Measurements from ENCODE around the gene FZD7.

FZD7 gene

DNA sequence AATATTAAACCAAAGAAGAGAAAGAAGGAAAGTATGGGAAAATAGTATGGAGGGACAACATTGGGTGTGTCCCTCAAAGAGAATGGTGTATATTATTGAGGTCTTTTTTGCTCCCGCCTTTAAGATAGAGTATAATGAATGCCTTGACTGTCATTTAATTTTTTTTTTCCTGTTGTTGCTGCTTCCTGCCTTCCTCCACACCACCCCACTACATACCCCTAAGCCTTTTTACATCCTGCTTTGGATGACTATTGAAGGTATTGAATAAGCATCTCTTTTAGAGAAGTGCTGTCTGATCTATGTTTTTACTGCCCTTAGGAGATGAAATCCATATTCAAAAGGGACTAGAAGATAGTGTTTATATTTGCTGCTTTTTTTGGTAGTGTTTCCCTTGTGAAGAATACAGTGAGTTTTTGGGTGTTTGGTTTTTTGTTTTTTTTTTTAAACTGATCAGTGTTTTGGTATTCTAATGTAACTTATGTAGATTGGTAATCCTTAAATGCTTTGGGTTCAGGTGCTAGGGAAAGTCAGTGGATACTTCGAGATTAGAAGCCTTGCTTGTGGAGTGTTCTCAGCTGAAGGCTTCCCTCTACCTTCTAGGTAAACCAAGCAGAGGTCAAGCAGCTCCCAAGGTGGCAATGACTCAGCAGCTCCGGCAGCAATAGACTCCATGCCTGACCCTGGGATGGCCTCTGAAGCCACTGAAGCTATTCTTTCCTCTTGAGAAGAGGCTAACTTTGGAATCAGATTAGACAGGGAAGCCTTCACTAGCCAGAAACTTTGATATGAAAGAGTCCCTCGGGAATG, 5.0 kb downstream of the FZD7 start:
- no peak for DNase-seq

DNA sequence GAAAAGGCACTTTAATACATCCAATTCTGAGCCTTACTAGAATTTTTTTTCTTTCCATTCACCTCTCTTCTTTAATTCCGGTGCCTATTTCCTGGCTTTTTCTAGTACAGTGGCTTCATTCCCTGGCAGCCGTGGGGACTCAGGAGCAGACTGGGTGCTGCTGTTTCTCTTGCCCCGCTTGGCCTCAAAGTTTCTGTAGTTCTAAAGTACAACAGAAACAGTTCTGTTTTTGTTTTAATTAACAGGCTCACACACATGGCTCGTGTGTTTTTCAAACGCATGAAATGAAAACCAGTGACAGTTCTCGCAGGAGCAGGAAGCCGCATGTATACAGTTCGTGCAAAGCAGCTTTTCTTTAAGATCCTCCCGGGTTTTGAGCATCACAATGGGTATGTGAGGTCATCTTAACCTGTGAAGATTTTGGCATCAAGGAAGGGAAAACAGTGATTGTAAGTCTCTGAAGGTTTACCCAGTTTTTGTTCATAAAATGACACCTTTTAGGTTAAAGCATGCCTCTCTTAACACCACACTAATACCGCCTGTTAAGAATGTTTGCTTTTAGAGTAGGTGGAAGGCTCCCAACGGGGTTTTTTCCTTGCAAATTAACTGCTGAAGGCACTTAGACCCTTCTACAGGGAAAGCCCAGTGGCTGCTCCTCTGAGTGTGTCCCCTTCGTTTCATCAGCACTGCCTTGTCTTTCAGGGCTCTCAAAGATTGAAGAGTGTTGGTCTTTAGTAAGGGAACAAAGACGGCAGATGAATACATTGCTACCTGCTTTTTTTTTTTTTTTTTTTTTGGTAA, 5.8 kb downstream of the FZD7 start:
- DNase-seq = no peak

DNA sequence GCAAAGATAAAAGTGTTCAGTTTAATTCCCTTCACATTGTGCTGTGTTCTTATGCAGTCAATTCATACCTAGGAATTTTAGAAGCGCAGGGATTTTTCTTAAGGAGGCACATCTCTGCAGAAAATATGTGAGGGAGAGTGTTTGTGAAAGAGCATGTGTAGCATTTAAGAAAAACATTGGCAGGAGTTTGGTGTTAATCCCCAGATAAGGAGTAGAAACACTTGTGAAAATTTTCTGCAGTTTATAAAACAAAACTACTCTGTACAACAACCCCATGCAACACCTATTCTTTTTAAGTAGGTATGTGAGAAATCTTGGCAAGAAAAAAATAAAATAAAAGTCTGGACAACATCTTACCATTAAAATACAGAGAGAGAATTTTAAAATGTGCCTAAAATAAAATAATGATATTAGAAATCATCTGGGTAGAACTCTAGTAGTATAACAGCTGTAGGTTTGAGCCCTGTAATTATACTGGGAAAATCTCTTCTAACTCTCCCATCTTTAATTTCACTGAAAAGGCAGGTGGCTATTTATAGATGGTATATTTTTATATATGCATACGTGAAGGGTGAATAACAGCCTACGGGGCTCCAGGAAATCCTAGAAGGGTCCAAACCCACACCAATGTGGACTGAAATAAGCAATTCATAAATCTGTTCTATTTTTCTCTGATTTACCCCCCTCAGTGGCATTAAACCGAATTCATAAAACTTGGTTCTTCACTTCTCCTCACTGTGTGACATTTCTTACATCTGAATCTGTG, 6.6 kb downstream of the FZD7 start:
- DNase-seq = no peak

DNA sequence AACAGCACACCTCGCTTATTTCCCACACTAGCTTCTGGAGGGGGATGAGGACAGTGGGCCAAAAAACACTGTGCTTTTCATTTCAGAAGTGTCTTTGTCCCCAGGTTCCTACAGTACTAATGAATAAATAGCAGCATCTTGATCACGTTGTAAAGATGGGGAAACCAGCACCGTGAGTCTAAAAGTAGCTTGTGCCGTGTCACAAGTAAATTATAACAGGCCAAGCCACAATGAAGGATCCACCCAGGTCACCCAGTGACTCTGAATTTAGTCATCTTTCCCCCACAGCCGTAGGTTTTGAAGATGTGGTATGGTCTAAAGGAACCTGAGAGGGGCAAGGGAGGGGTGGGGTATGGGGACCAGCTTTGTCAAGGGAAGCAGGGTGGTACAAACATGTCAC, 8.8 kb downstream of the FZD7 start:
- DNase-seq = no peak

DNA sequence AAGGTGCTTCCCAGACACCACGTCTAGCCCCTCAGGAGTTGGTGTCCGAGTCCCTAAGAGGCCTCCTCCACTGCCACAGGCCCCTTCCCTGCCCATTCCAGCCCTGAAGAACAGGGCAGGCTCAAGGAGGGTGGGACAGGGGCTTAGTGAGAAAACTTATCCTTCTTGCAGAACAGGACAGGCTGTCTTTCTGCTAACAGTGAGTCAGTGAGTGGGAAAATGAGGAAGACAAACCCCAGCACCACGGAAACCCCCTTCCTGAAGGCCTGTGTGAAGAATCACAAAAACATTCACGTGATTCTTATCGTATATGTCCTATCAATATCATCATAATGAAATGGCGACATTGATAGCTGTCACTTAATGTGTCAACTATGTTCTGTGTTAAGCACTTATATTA, 9.8 kb downstream of the FZD7 start:
- DNase-seq = no peak

DNA sequence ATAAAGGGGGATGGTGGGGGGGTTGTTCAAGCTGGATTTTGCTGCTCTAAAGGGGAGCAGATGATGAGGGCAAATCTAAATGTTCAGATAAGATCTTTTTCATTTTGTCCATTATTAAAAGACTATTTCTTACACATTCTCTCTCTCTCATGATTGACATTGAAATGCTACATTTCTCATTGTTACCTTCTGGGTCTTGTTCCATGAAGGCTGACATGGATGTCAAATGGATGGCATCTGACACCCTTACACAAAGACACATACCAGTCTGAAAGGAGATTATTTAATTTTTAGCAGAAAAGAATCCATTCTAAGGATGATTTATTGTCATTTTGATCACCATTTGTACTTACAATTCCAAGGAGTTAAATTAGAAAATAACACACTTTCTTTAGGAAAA, 11.1 kb downstream of the FZD7 start:
- DNase-seq = no peak

DNA sequence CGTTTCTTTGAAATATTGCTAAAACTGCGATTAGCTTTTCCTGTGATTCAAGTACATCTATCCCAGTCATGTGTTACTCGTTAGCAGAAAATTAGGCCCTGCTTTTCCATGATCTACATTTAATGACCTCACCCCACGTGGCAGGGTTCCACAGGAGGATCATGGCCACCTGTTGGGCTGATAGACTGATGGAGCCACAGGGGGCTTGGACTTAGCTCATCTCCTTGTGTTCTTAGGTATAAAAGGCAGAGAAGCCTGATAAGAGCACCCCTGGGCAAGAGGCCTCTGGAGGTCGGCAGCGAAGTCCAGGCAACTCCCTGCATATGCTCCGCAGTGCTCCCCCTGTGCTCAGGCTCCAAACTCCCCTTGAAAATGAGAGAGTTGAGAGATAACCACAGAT, 12.9 kb downstream of the FZD7 start:
- DNase-seq = no peak

DNA sequence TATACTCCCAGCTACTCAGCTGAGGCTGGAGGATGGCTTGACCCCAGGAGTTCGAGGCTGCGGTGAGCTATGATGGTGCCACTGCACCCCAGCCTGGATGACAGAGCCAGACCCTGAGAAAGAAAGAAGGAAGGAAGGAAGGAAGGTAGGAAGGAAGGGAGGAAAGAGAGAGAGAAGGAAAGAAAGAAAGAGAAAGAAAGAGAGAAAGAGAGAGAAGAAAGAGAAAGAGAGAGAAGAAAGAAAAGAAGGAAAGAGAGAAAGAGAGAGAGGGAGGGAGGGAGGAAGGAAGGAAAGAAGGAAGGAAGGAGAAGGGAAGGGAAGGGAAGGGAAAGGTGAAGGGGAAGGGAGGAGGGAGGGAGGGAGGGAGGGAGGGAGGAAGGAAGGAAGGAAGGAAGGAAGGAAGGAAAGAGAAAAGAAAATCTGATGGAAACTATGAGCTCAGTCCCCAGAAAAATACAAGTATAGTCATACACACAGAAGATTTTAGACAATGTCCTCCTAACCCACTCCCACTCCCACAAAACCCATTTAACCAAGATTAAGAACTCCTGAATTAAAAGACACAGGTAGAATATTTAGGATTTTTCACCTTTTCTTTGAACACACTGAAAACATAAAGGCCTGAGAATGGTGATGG, 15.6 kb downstream of the FZD7 start:
- DNase-seq = no peak

DNA sequence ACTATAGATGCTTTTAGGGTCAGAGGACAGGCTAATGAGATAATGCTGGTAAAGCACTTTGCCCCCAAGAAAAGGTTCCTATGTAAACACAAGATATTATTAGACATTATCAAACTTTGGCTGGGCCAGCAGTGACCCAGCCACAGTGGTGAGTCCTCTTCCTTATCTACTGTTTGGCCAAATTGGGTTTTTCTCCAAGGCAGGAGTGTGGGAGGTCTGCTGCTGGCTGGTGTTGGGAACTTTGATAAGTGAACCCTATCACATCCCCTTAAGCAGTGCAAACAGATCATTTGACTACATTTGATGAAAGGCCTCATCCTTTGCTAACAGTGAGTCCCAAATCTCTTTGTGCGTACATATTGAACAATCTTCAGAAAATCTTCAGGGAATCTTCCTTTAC, 16.2 kb downstream of the FZD7 start:
- DNase-seq = no peak

DNA sequence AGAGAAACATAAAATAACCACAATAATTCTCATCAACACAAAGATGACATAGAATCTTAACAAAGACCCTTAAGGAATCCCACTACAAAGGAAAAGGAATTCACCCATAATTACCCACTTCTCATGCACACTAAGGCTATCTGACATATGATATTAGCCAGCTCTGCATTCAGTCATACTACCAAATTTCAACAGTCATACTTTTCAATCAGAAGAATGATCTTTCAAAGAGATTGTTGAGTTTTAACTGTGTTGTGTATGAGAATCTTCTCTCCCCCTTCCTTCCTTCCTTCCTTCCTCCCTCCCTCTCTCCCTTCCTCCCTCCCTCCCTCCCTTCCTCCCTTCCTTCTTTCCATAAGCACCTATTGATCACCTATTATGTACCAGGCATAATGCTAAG, 17.0 kb downstream of the FZD7 start:
- no peak for DNase-seq

DNA sequence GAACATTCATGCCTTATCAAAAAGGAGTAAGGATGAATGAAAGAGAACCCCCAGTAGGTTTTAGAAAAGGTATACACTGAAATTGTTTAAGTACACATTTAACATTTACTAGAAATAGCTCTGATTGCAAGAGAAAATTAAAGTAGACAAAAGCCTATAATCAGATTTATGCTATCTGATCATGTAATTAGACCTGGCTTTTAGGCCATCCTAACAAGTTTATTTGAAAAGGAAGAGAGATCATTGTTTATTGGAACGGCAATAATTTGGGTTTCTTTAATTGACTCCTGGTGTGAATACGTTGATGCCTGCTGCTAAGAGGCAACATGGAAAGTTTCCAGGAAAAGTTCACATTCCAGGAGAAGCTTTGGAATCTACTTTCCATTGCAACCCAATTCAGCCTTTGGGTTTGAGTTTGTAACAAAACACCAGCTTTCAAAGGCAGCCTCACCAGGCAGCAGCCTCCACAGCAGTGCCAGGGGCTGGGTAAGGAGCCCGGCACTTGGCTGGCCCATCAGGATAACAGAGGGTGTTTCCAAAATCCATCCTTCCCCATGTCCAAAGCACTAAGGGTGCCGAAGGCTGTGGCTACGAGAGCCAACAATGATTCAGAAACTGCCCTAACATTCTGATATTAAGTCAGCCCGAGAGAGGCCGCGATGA, 18.0 kb downstream of the FZD7 start:
- DNase-seq = no peak

DNA sequence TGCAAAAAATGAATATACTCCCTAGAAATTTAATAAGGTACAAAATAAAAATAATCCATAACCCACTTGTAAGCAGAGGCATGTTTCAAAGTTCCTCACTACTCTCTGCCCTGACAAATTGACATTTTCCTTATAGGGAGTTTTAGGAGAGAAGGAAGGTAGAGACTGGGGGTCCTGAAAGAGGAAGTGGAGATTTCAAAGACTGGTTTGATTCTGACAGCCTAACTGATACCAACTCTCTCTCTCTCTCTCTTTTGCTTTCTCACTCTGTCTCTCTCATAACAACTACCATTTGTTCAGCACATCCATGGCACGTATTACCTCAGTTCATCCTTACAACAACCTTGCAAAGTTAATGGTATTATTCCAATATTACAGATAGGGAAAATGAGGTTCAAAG, 18.6 kb downstream of the FZD7 start:
- DNase-seq = no peak

DNA sequence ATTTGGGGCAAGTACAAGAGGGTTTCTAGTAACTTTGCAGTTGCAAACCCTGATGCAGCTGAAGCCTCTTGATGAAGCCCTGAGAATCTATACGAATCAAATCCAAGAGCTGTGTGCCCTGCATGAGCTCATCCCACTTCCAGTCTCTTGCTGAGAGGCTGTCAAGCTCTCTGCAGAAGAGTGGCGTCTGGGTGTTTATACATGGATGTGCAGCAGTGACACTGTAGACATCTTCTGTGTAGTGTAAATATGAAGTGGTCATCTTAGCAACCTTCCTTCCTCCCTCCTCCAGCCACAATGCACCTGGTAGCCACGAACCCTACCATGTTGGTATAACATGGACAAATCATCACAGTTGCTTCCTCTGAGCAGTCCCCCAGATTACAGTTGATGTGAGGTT, 21.0 kb downstream of the FZD7 start:
- DNase-seq = no peak

DNA sequence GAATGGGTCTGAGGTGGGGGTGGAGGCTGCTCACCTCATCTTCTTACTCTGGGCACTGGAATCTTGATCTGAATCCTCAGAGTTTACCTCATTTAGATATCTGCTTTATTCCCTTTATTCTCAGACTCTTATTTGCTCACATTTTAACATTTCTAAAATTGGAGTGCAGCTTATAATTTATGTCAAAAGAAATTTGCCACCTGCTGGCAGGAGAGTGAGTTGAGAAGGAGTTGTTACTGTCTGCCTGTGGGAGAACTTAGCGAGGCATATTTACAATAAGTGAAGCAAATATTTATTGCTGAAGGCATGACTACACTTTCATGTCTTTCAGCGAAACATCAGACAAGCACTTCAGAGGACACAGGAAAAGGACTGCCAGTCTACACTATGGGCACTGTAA, 23.0 kb downstream of the FZD7 start:
- no peak for DNase-seq

DNA sequence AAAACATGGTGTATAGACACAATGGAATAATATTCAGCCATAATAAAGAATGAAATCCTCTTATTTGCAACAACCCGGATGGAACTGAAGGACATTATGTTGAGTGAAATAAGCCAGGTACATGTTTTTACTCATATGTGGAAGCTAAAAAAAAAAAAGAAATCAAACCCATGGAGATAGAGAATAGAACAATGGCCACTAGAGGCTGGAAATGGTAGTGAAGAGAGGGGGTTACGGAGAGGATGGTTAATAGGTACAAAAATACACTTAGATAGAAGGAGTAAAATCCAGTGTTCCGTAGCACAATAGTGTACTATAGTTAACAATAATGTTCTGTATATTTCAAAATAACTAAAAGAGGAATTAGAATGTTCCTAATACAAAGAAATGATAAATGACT, 26.6 kb downstream of the FZD7 start:
- DNase-seq = no peak

DNA sequence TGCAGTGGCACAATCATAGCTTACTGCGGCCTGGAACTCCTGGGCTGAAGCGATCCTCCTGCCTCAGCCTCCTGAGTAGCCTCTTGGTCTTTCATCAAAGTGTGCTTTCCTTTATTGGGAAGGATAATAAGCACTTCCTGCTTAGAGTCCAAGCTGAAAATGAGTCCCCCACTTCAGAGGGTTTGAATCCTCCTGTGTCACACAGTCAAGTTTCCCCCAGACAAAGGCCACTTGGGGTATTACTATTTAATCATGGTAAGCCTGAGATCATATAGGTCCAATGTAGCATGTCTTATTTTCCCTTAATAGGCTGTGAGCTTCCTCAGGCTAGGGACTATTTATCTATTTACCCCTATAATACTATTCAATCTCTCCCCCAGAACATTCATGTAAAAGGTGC, 28.0 kb downstream of the FZD7 start:
- no peak for DNase-seq

DNA sequence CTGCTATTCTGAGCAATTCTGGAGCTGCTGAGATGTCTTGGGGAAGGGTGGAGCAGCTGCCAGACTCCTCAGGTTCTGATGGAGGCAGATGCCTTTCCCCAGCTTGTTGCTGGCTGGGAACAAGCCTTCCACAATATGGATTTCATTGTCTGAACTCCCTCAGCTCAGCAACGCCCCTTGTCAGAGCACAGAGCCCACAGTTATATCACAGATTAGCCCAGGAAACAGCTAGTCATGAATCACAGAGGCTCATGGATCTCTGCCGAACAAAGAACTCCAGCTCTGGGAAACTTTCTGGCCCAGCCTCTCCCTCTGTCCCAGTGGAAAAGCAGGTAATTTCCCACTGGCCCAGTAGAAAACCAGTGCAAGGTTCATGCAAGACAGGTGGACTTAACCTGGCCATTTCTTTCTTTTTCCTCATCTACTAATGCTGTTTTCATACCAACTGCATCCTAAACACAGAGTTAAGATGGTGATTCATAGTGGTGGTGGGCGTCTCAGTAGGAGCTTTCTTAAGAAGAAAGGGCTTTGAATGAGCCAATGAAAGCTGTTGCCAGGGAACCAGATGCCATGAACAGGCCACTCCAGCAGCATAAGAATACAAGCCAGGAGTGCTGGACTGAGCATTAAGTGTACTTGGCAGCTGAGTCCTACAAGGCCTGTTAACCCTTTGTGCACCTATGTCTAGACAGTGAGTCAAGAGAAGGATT, 30.7 kb downstream of the FZD7 start:
- DNase-seq = no peak

DNA sequence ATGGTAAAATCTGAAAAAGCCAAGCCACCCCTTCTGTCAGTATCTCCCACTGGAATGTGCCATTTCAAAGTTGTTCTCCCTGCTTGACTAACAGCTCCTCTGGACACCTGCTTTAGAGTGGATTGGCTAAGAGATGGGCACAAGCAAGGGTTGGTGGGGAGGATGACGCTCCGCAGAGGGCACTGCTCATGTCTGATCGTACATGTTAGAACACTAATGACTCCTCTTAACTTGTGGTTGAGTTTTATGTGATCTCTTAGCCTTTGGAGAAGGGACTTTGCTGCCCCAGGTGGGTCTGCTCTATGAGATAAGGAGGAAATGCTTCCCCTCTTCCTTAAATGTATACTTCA, 31.2 kb downstream of the FZD7 start:
- DNase-seq = no peak

DNA sequence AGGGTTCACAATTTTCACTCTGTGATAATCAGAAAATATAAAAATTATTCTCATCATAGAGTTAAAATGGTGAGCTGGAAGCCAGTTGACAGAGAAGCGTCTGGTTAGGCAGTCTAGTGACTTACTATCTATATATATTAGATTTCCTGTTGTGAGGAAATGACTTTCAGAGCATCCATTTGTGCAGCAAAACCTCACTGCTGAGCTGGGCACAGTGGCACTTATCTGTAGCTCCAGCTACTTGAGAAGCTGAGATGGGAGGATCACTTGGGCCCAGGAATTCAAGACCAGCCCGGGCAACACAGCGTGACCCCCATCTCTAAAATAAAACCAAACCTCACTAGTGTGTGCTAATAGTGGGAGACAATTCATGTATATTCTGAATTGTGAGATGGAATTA, 32.2 kb downstream of the FZD7 start:
- DNase-seq = no peak

DNA sequence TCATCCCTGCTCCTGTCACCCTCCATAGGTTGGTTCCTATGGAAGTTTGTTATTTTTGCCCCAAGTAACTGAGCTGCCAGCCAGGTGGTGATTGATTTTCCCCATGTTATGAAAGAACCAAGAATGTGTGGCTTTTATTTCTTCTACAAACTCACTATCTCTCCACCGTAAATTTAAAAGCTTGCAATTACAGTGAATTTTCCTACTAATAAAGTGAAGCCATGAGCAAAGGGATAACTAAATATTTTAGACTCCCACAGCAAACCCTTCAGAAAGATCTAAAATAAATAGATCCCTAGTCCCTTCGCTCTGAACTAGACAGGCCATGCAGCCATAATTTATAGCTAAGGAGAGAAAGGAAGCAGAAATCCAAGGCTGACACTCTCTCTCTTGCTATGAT, 33.2 kb downstream of the FZD7 start:
- no peak for DNase-seq

DNA sequence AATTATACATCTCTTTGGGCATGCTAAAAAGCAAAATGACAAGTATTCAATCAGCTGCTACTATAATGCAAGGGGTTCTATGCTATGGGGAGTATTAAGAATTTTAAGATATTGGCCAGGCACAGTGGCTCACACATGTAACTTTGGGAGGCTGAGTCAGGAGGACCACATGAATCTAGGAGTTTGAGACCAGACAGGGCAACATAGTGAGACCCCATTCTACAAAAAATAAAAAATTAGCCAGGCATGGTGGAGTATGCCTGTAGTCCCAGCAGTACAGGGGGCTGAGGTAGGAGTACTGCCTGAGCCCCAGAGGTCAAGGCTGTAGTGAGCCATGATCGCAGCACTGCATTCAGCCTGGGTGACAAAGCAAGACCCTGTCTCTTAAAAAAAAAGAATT, 33.9 kb downstream of the FZD7 start:
- DNase-seq = no peak
